PFSK-1 (cell line): Measurements from ENCODE around the gene PSMD3.

Experiments
- POLR2AphosphoS5 ChIP-seq: IDR thresholded peaks from 2 replicates; pipeline ENCODE4 v1.6.1; 2012; ENCODE audit warnings: low read depth, mild to moderate bottlenecking, control low read depth, low read length, moderate library complexity
- REST ChIP-seq, 2 experiments: IDR thresholded peaks; 2 replicates each; pipeline versions ENCODE4 v1.6.1 to v1.8.0; 2011 to 2012; ENCODE audit warnings: low read depth in 2 of 2, low read length in 2 of 2, control low read depth in 1 of 2, inconsistent platforms in 1 of 2, mild to moderate bottlenecking in 1 of 2, moderate library complexity in 1 of 2; ENCODE audit not compliant: insufficient read depth in 1 of 2

GRCh38 chr17:39965017-39965699 is 15.4 kb upstream of the PSMD3 start:
- TF ChIP-seq POLR2AphosphoS5: no peak
- no peak for TF ChIP-seq REST (IDR thresholded peaks at IDR 0.05; ENCODE audit: insufficient read depth in 1 of 2, low read depth in 2 of 2, low read length in 2 of 2)
